Measurements from ENCODE around the gene MED13L.

GRCh38 chr12:116201359-116201758 is 76.1 kb downstream of the MED13L start:
- TF ChIP-seq CTCF (optimal IDR thresholded peaks at IDR 0.05 in 1 of 3, IDR thresholded peaks at IDR 0.05 in 1 of 3, conservative IDR thresholded peaks at IDR 0.05 in 1 of 3; ENCODE audit: extremely low read depth in 1 of 3, insufficient read depth in 2 of 3, low read length in 3 of 3) (no peak), EZH2 (IDR thresholded peaks at IDR 0.05; ENCODE audit: low read length) (no peak)

All from keratinocyte (primary cell).